HepG2 (cell line): ENCODE data around the gene NECAB2. TPM values are rescaled to one million over a fixed set of nuclear protein-coding genes. Genes with fewer than 3 reads are reported as not detected.
A peak's percentile ranks its signal among the peaks of the same experiment; 100 is the strongest.

ENCODE experiments used
- ATAC-seq: fragments of 200-7000 bp; cut with Tn5 transposase; 3 replicates; pipeline ENCODE4 v1.9.1; 2020; ENCODE audit warnings: mild to moderate bottlenecking, moderate library complexity
- BruUV-seq: library from RNA; stranded (reverse); fragments of 400-500 nt; replicated peaks from 2 replicates; lab custom pipeline; 2021; lab: Mats Ljungman, UMichigan
- CTCF ChIA-PET: fragments of 300-600 bp; formaldehyde crosslinking; extraction: SDS; loops from one replicate; lab custom pipeline; 2021; ENCODE audit warnings: low total read pairs, inconsistent platforms, low intra/inter-chr PET ratio; lab: Yijun Ruan, JAX
- POLR2A ChIA-PET: fragments of 350-600 bp; sonication (Branson Sonifier 250); formaldehyde crosslinking; loops from one replicate; lab custom pipeline; 2020; ENCODE audit warnings: antibody characterized with exemption, inconsistent platforms; lab: Yijun Ruan, JAX
- DNase-seq: peaks from one replicate; pipeline ENCODE4 v3.0.0-alpha.2; 2015; ENCODE audit warnings: low spot score
- FAIRE-seq: peaks from 3 replicates; lab custom pipeline; 2011; peaks lifted over from hg19 to GRCh38; lab: Jason Lieb, UNC
- H2AFZ ChIP-seq: one replicate; pipeline ENCODE4 v1.6.1; 2011; ENCODE audit warnings: low read length, inconsistent platforms
- H3K27ac ChIP-seq: fragments of 300-600 bp; 3 replicates; pipeline ENCODE4 v1.8.0; 2011; ENCODE audit warnings: mixed run types, mild to moderate bottlenecking, mixed read lengths, low read length, inconsistent platforms; ENCODE audit not compliant: insufficient read depth; ENCODE audit errors: extremely low read length
- H3K27me3 ChIP-seq, 2 experiments: fragments of 200-600 bp in 1 of 2; 2 replicates in 1 of 2; 3 replicates in 1 of 2; pipeline versions ENCODE4 v1.6.0 to v1.8.0; 2011; ENCODE audit warnings: low read length in 2 of 2, mild to moderate bottlenecking in 2 of 2, moderate library complexity in 2 of 2, inconsistent platforms in 1 of 2; ENCODE audit not compliant: insufficient read depth in 2 of 2, control insufficient read depth in 1 of 2
- H3K36me3 ChIP-seq, 2 experiments: fragments of 200-600 bp in 1 of 2; replicated peaks in 1 of 2; 2 replicates in 1 of 2; 3 replicates in 1 of 2; pipeline versions ENCODE4 v1.5.1 to v1.8.0; 2011; ENCODE audit warnings: low read length in 2 of 2, inconsistent platforms in 1 of 2; ENCODE audit not compliant: insufficient read depth in 2 of 2, control insufficient read depth in 1 of 2
- H3K4me1 ChIP-seq: 2 replicates; pipeline ENCODE4 v1.5.1; 2012; ENCODE audit warnings: low read length, inconsistent platforms; ENCODE audit not compliant: insufficient read depth
- H3K4me2 ChIP-seq: 2 replicates; pipeline ENCODE4 v1.6.0; 2011; ENCODE audit warnings: low read depth, low read length, inconsistent platforms
- H3K4me3 ChIP-seq, 3 experiments: fragments of 200-600 bp in 1 of 3; sonication (generic), shearing (Covaris generic) in 1 of 3; replicated peaks in 1 of 3; 2 replicates each; pipeline ENCODE4 v1.5.1; 2011 to 2016; ENCODE audit warnings: low read length in 3 of 3, inconsistent platforms in 2 of 3, low read depth in 2 of 3, mild to moderate bottlenecking in 2 of 3, control low read depth in 1 of 3, mixed read lengths in 1 of 3; ENCODE audit not compliant: insufficient read depth in 1 of 3
- H3K79me2 ChIP-seq: one replicate; pipeline ENCODE4 v1.6.1; 2011; ENCODE audit warnings: low read length, inconsistent platforms; ENCODE audit not compliant: insufficient read depth
- H3K9ac ChIP-seq: 2 replicates; pipeline ENCODE4 v1.6.0; 2011; ENCODE audit warnings: mild to moderate bottlenecking, low read depth, low read length, inconsistent platforms; ENCODE audit not compliant: insufficient read depth
- H3K9me3 ChIP-seq: 2 replicates; pipeline ENCODE4 v1.5.1; 2012; ENCODE audit warnings: mild to moderate bottlenecking, low read length
- H4K20me1 ChIP-seq: 2 replicates; pipeline ENCODE4 v1.6.0; 2011; ENCODE audit warnings: inconsistent platforms, mild to moderate bottlenecking, low read length, moderate library complexity; ENCODE audit not compliant: insufficient read depth
- ARHGAP35 ChIP-seq: sonication (generic); formaldehyde crosslinking; IDR thresholded peaks from 2 replicates; pipeline ENCODE4 v1.9.0; 2022; ENCODE audit warnings: mild to moderate bottlenecking, inconsistent platforms, moderate library complexity, missing genetic modification reagents, borderline replicate concordance
- POLR2A ChIP-seq, 2 experiments: IDR thresholded peaks; 2 replicates each; pipeline ENCODE4 v1.6.1; 2011; ENCODE audit warnings: low read depth in 2 of 2, low read length in 2 of 2, mild to moderate bottlenecking in 1 of 2, moderate library complexity in 1 of 2; ENCODE audit not compliant: insufficient read depth in 1 of 2
- ZC3H4 ChIP-seq: sonication (generic); formaldehyde crosslinking; IDR thresholded peaks from 2 replicates; pipeline ENCODE4 v1.4.0; 2020; ENCODE audit warnings: missing genetic modification reagents, borderline replicate concordance
- ZNF24 ChIP-seq: fragments of 450-650 bp; IDR thresholded peaks from 2 replicates; pipeline ENCODE4 v1.6.1; 2017; ENCODE audit warnings: antibody characterized with exemption, mild to moderate bottlenecking
- ZNF747 ChIP-seq: sonication (generic); formaldehyde crosslinking; IDR thresholded peaks from 2 replicates; pipeline ENCODE4 v1.8.1; 2023; ENCODE audit warnings: missing genetic modification reagents, mild to moderate bottlenecking, borderline replicate concordance
- ZNF788 ChIP-seq: sonication (generic); formaldehyde crosslinking; IDR thresholded peaks from 2 replicates; pipeline ENCODE4 v1.5.0; 2020; ENCODE audit warnings: mild to moderate bottlenecking, missing genetic modification reagents, borderline replicate concordance
- ZNF883 ChIP-seq: sonication (generic); formaldehyde crosslinking; IDR thresholded peaks from 2 replicates; pipeline ENCODE4 v1.5.1; 2020; ENCODE audit warnings: mild to moderate bottlenecking, missing genetic modification reagents; ENCODE audit errors: not compliant biosample characterization
- WGBS: methylation state at CpG from one replicate; pipeline ENCODE4 v1.1.6; 2017; ENCODE audit warnings: low lambda C conversion rate; 5-methylcytosine and 5-hydroxymethylcytosine counted together
- in situ Hi-C: cut with HindIII; loops from 2 replicates; pipeline ENCODE4 v1.10.0; 2017; ENCODE audit warnings: low pct_unique_long_range_greater_than_20kb; ENCODE audit not compliant: extremely low pct_ligation_motif_present
- intact Hi-C: fragments of 100-400 bp; cut with micrococcal nuclease; formaldehyde crosslinking; loops from one replicate; pipeline ENCODE4 v1.10.0; 2022; ENCODE audit not compliant: unreplicated experiment
- polyA plus RNA-seq, 8 experiments: library from polyadenylated mRNA; depleted of rRNA in 3 of 8; stranded (reverse) in 7 of 8; unstranded in 1 of 8; fragments of >200 nt; fragmentation: Illumina TruSeq in 4 of 8; extraction: Trizol in 4 of 8; gene quantifications; 2 replicates each; pipeline versions ENCODE4 v1.2.1 to v1.2.3, GENCODE V29; 2011 to 2016; ENCODE audit warnings: low read depth in 4 of 8, missing spikeins in 1 of 8, mixed read lengths in 1 of 8; ENCODE audit not compliant: insufficient read depth in 1 of 8
- total RNA-seq, 5 experiments: library from RNA; depleted of rRNA; stranded (reverse); fragments of >200 nt; fragmentation: Illumina TruSeq; extraction: Trizol; gene quantifications; 2 replicates each; pipeline ENCODE4 v1.2.3, GENCODE V29; 2016; ENCODE audit warnings: low read depth in 1 of 5
- TF ChIP-seq, protein P1 (sequence below): sonication (generic); formaldehyde crosslinking; IDR thresholded peaks from 2 replicates; pipeline ENCODE4 v1.8.1; 2022; ENCODE audit warnings: low read depth, mild to moderate bottlenecking, missing genetic modification reagents
- TF ChIP-seq, protein P2 (sequence below): sonication (generic); formaldehyde crosslinking; IDR thresholded peaks from 2 replicates; pipeline ENCODE4 v1.9.0; 2021; ENCODE audit warnings: missing genetic modification reagents, borderline replicate concordance
- TF ChIP-seq, protein P3 (sequence below): fragments of 450-650 bp; IDR thresholded peaks from 2 replicates; pipeline ENCODE4 v1.6.1; 2016

The NECAB2 gene
- total and polyA plus RNA-seq, 2 of the 13 experiments (the other 11 are each of a cell fraction or from before 2014, with no cell fraction given): 0.21 to 0.49 TPM

DNA sequence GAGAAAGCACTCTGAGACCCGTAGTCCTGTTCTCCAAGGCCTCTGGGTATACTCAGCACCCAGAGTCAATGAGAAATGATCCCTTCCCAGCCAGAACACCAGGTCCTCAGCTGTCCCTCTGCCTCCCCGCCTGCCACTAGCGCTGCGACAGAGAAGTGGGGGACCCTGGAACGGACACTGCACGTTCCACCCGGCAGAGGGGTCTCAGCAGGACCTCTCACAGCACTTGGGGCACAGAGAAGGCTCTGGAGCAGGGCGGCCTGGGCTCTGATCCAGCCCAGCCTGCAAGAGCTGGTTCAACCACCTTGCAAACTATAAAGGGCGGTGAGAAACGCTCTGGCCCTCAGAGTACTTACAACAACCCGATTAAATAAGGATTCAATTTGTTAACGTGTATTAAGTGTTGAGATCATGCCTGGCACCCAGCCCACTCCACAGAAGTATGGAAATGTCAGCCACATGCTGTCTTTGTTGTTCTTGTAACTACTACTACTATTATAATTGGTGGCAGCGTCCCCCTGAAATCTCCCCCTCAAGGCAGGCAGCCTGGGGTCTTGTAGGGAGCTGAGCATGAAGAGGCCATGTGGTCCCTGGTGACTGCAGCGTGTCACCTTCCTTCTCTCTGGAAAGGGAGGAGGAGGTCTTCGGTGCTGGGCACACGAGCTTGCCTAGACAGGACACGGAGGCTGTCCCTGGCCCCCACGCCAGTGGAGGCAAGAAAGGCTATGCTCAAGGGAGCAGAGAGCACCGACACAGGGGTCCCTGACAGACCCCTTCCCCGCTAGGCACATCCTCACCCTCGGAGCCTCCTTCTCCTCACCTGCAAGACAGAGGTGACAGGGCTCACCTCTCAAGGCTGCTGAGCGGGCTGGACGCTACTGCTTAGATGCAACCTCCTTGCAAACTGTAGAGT lies 12.6 kb upstream of the NECAB2 start:
- Histone ChIP-seq H3K4me2 (peak overlapping the region; percentile 97), H2AFZ (no peak overlapping the region), H4K20me1 (peaks cover 37% of the 10 kb centered on the region), H3K4me3 (peak overlapping the region in 1 of 3 experiments; percentile 90; a peak in 2 of 6 replicates), H3K36me3 (peaks cover 33 to 51% of the 10 kb centered on the region in 2 experiments), H3K4me1 (peaks cover 52% of the 10 kb centered on the region), H3K27me3 (no peaks in the 10 kb centered on the region; a peak in 1 of 5 replicates), H3K79me2 (peaks cover 24% of the 10 kb centered on the region), H3K9ac (peak overlapping the region; percentile 87; the same call in 1 of the 2 replicates), H3K27ac (peak overlapping the region; percentile 94), H3K9me3 (no peaks in the 10 kb centered on the region)
- TF ChIP-seq, protein P1, sequence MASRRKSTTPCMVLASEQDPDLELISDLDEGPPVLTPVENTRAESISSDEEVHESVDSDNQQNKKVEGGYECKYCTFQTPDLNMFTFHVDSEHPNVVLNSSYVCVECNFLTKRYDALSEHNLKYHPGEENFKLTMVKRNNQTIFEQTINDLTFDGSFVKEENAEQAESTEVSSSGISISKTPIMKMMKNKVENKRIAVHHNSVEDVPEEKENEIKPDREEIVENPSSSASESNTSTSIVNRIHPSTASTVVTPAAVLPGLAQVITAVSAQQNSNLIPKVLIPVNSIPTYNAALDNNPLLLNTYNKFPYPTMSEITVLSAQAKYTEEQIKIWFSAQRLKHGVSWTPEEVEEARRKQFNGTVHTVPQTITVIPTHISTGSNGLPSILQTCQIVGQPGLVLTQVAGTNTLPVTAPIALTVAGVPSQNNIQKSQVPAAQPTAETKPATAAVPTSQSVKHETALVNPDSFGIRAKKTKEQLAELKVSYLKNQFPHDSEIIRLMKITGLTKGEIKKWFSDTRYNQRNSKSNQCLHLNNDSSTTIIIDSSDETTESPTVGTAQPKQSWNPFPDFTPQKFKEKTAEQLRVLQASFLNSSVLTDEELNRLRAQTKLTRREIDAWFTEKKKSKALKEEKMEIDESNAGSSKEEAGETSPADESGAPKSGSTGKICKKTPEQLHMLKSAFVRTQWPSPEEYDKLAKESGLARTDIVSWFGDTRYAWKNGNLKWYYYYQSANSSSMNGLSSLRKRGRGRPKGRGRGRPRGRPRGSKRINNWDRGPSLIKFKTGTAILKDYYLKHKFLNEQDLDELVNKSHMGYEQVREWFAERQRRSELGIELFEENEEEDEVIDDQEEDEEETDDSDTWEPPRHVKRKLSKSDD (CRISPR knock-in tag): no peak
- TF ChIP-seq POLR2A (IDR thresholded peaks at IDR 0.05; ENCODE audit: insufficient read depth in 1 of 2, low read depth in 2 of 2, low read length in 2 of 2): peak in 1 of 2 experiments; percentile 14; a peak in 3 of 4 replicates
- no peak for TF ChIP-seq ZNF24
- TF ChIP-seq ZNF883: no peak
- TF ChIP-seq ARHGAP35: 0 out of 2 replicates have a peak, but pooled peaks have one; percentile 8
- TF ChIP-seq, protein P2, sequence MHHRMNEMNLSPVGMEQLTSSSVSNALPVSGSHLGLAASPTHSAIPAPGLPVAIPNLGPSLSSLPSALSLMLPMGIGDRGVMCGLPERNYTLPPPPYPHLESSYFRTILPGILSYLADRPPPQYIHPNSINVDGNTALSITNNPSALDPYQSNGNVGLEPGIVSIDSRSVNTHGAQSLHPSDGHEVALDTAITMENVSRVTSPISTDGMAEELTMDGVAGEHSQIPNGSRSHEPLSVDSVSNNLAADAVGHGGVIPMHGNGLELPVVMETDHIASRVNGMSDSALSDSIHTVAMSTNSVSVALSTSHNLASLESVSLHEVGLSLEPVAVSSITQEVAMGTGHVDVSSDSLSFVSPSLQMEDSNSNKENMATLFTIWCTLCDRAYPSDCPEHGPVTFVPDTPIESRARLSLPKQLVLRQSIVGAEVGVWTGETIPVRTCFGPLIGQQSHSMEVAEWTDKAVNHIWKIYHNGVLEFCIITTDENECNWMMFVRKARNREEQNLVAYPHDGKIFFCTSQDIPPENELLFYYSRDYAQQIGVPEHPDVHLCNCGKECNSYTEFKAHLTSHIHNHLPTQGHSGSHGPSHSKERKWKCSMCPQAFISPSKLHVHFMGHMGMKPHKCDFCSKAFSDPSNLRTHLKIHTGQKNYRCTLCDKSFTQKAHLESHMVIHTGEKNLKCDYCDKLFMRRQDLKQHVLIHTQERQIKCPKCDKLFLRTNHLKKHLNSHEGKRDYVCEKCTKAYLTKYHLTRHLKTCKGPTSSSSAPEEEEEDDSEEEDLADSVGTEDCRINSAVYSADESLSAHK: no peak
- TF ChIP-seq, protein P3, sequence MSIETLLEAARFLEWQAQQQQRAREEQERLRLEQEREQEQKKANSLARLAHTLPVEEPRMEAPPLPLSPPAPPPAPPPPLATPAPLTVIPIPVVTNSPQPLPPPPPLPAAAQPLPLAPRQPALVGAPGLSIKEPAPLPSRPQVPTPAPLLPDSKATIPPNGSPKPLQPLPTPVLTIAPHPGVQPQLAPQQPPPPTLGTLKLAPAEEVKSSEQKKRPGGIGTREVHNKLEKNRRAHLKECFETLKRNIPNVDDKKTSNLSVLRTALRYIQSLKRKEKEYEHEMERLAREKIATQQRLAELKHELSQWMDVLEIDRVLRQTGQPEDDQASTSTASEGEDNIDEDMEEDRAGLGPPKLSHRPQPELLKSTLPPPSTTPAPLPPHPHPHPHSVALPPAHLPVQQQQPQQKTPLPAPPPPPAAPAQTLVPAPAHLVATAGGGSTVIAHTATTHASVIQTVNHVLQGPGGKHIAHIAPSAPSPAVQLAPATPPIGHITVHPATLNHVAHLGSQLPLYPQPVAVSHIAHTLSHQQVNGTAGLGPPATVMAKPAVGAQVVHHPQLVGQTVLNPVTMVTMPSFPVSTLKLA: peak; percentile 56
- TF ChIP-seq ZC3H4 (CRISPR knock-in tag): peak; percentile 73; the same call in 1 of the 2 replicates
- TF ChIP-seq ZNF747 (CRISPR knock-in tag): no peak
- TF ChIP-seq ZNF788 (CRISPR knock-in tag): 0 out of 2 replicates have a peak, but pooled peaks have one; percentile 1
- FAIRE-seq (no peak), ATAC-seq (no peak), DNase-seq (no peak)
- intact Hi-C loops (loop anchor here (1.0 to 10.0 kb wide), 3 partner anchors 89 to 131 kb away; no protein-coding TSS in a partner anchor), in situ Hi-C loops (loop anchor here (5.0 to 25.0 kb wide), 2 partner anchors 87 to 232 kb away; partner anchors contain the start of genes ADAD2, SLC38A8 and TAF1C)
- 86% methylated on average over 22 of the region's 23 CpGs for WGBS
- BruUV-seq: no TSS peak
- ChIA-PET CTCF (interaction anchor here (2.2 to 5.5 kb wide), 3 partner anchors 28 to 109 kb away, joined by 7 to 53 read pairs (median 31); no protein-coding TSS in a partner anchor), POLR2A (interaction anchor here (1.1 to 3.4 kb wide), 4 partner anchors 9 to 29 kb away, joined by 3 to 46 read pairs (median 8); no protein-coding TSS in a partner anchor)
